HFFc6 (cell line): Measurements from ENCODE around the gene PTPRA. TPM values are rescaled to one million over a fixed set of nuclear protein-coding genes. Genes with fewer than 3 reads are reported as not detected.

Experiments used
- DNase-seq: peaks from one replicate; pipeline ENCODE4 v3.0.0-alpha.2; 2018
- H3K27ac Mint-ChIP-seq: 2 replicates; pipeline ENCODE4 v1.8.0; 2020; ENCODE audit warnings: mild to moderate bottlenecking, mixed read lengths
- H3K27me3 Mint-ChIP-seq: 2 replicates; pipeline ENCODE4 v1.8.0; 2021; ENCODE audit warnings: mild to moderate bottlenecking, moderate library complexity, mixed read lengths; ENCODE audit not compliant: insufficient read depth
- H3K36me3 Mint-ChIP-seq: 2 replicates; pipeline ENCODE4 v1.8.0; 2021; ENCODE audit warnings: low read depth, mixed read lengths
- H3K4me1 Mint-ChIP-seq: 2 replicates; pipeline ENCODE4 v1.8.0; 2020; ENCODE audit warnings: low read depth, mixed read lengths
- H3K4me3 Mint-ChIP-seq: 2 replicates; pipeline ENCODE4 v1.8.0; 2020; ENCODE audit warnings: mild to moderate bottlenecking, moderate library complexity, mixed read lengths
- H3K9me3 Mint-ChIP-seq: 2 replicates; pipeline ENCODE4 v1.8.0; 2020; ENCODE audit warnings: mild to moderate bottlenecking, mixed read lengths
- total RNA-seq, 6 experiments: library from RNA; stranded (reverse); fragmentation: NEBNext Ultra II Directional; extraction: Animal tissue kit (Norgen Biotek cat#: 25700); gene quantifications; 2 replicates in 1 of 6; 3 replicates in 5 of 6; pipeline ENCODE4 v1.2.3, GENCODE V29; 2021
- TF ChIP-seq, protein P1 (sequence below): fragments of 200-600 bp; sonication (generic); IDR thresholded peaks from 2 replicates; pipeline ENCODE4 v1.5.0; 2021; ENCODE audit warnings: antibody characterized with exemption, mild to moderate bottlenecking

Gene PTPRA
- total RNA-seq, 6 experiments from 2014 or later: 44.3 to 54.4 (median 48.7) TPM

DNA sequence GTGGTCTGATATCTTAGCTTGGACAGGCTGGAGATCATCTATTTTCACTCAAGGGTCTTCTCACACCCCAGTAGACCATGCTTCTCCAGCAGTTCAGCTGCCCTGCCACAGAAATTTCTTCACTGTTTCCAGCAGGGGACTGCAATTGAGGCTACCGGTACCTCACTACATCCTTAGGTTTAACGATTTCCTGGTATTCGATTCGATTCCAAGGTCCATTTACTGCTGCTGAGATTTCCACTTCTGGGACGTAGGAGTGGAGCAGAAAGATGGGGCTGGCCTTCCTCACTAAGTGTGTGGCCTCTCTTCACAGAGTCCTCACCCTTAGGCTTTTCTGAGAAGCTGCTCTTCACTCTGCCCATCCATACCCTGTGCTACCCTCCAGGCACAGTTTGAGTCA, 26.6 kb upstream of the PTPRA start:
- Mint-ChIP-seq H3K4me1 (no peaks in the 10 kb centered on the region), H3K36me3 (peaks cover 18% of the 10 kb centered on the region; the same call in 1 of the 2 replicates), H3K4me3 (no peak overlapping the region), H3K27ac (no peak overlapping the region), H3K9me3 (no peaks in the 10 kb centered on the region), H3K27me3 (no peaks in the 10 kb centered on the region)
- TF ChIP-seq, protein P1, sequence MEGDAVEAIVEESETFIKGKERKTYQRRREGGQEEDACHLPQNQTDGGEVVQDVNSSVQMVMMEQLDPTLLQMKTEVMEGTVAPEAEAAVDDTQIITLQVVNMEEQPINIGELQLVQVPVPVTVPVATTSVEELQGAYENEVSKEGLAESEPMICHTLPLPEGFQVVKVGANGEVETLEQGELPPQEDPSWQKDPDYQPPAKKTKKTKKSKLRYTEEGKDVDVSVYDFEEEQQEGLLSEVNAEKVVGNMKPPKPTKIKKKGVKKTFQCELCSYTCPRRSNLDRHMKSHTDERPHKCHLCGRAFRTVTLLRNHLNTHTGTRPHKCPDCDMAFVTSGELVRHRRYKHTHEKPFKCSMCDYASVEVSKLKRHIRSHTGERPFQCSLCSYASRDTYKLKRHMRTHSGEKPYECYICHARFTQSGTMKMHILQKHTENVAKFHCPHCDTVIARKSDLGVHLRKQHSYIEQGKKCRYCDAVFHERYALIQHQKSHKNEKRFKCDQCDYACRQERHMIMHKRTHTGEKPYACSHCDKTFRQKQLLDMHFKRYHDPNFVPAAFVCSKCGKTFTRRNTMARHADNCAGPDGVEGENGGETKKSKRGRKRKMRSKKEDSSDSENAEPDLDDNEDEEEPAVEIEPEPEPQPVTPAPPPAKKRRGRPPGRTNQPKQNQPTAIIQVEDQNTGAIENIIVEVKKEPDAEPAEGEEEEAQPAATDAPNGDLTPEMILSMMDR: no peak
- DNase-seq: no peak

- H3K4me3 Mint-ChIP-seq: no peak overlapping the region
- no peaks in the 10 kb centered on the region for H3K9me3 Mint-ChIP-seq
- TF ChIP-seq, protein P1: no peak
- no peak overlapping the region for H3K27ac Mint-ChIP-seq
- H3K4me1 Mint-ChIP-seq: no peaks in the 10 kb centered on the region
- no peak for DNase-seq
- H3K36me3 Mint-ChIP-seq: peaks cover 18% of the 10 kb centered on the region; the same call in 1 of the 2 replicates
- H3K27me3 Mint-ChIP-seq: no peaks in the 10 kb centered on the region; the same call in 1 of the 2 replicates
Observed at GRCh38 chr20:2847802-2848201, 25.5 kb upstream of the PTPRA start.

- no peak for DNase-seq
- TF ChIP-seq, protein P1: no peak
- Mint-ChIP-seq H3K27ac (no peak overlapping the region), H3K36me3 (peaks cover 7% of the 10 kb centered on the region; the same call in 1 of the 2 replicates), H3K4me3 (no peak overlapping the region), H3K4me1 (no peaks in the 10 kb centered on the region), H3K9me3 (no peaks in the 10 kb centered on the region), H3K27me3 (no peaks in the 10 kb centered on the region; the same call in 1 of the 2 replicates)
Observed at GRCh38 chr20:2849529-2849928, 23.8 kb upstream of the PTPRA start.

DNA sequence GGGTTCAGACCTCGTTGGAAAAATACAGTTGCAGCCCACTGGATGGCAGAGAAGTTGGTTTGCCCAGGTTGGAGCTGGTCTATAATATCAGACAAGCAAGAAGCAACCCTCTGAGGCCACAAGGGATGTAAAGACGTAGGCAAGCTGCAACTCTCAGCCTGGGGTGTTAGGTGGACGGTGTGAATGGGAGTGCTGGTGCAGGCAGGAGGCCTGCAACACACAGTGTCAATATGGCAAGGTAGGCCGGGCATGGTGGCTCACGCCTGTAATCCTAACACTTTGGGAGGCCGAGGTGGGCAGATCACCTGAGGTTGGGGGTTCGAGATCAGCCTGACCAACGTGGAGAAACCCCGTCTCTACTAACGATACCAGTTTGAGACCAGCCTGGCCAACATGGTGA, 22.2 kb upstream of the PTPRA start:
- TF ChIP-seq, protein P1: no peak
- Mint-ChIP-seq H3K4me3 (no peak overlapping the region), H3K9me3 (no peaks in the 10 kb centered on the region), H3K27ac (no peak overlapping the region), H3K36me3 (0 out of 2 replicates have a peak, but pooled peaks cover 4% of the 10 kb centered on the region), H3K27me3 (no peaks in the 10 kb centered on the region; the same call in 1 of the 2 replicates), H3K4me1 (no peaks in the 10 kb centered on the region)
- DNase-seq: no peak

DNA sequence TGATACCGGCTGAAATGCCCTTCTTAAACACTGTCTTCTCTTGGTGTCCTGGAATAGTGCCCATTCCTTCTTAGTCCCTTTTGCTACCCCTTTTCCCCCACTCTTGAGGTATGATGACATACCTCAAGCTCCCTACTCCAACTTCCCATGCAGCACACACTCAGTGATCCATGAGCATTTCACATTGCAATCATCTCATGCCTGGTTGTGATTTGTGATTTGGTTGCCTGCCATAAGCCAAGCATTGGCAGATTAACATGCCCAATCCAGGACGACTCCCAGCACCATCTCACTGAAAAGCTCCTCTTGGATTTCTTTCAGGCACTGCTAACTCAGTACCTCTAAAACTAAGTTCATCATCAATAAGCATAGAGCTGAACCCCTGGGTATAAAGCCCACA, 14.7 kb upstream of the PTPRA start:
- no peak overlapping the region for H3K4me3 Mint-ChIP-seq
- peak overlapping the region; percentile 74; the same call in 1 of the 2 replicates for H3K27ac Mint-ChIP-seq
- peaks cover 16% of the 10 kb centered on the region for H3K4me1 Mint-ChIP-seq
- no peaks in the 10 kb centered on the region for H3K9me3 Mint-ChIP-seq
- no peak for DNase-seq
- H3K36me3 Mint-ChIP-seq: 0 out of 2 replicates have a peak, but pooled peaks cover 6% of the 10 kb centered on the region
- peaks cover 5% of the 10 kb centered on the region; the same call in 1 of the 2 replicates for H3K27me3 Mint-ChIP-seq
- TF ChIP-seq, protein P1: no peak
